Measurements from ENCODE around the gene ASB8. TPM values are rescaled to one million over a fixed set of nuclear protein-coding genes. Genes with fewer than 3 reads are reported as not detected.

Gene ASB8
- total RNA-seq, 3 donors from 2014 or later (not counting 1 experiment from before 2014, with no cell fraction given): 62.9 to 73.8 (median 71.3) TPM

- Histone ChIP-seq H3K27me3 (ENCODE audit: control insufficient read depth, insufficient read depth, low read length) (peaks cover 16% of the 10 kb centered on the region), H3K27ac (ENCODE audit: low read length) (no peak overlapping the region), H3K36me3 (ENCODE audit: control insufficient read depth, insufficient read depth, low read length) (no peaks in the 10 kb centered on the region), H3K9me3 (ENCODE audit: control insufficient read depth, insufficient read depth, low read length) (no peaks in the 10 kb centered on the region), H3K4me3 (ENCODE audit: low read length) (no peak overlapping the region), H3K4me1 (ENCODE audit: control insufficient read depth, insufficient read depth, low read length) (peaks cover 2% of the 10 kb centered on the region)
- intact Hi-C loops (cut with micrococcal nuclease): loop anchor here (10.0 kb wide), 1 partner anchor 265 kb away; no protein-coding TSS in a partner anchor
- H3K36me3 Mint-ChIP-seq: no peaks in the 10 kb centered on the region
- no peaks in the 10 kb centered on the region for H3K9me3 Mint-ChIP-seq
- no peak overlapping the region for H3K27ac Mint-ChIP-seq
- peaks cover 2 to 4% of the 10 kb centered on the region in 2 donors for H3K4me1 Mint-ChIP-seq
- H3K4me3 Mint-ChIP-seq: no peak overlapping the region
- peak; percentile 52 to 85 for DNase-seq
- ATAC-seq: peak; percentile 79 to 95 (median 90)
- H3K27me3 Mint-ChIP-seq (ENCODE audit: low read depth in 2 of 2): peaks cover 45 to 56% of the 10 kb centered on the region in 2 donors
- 51% methylated on average over 6 of the region's 6 CpGs for WGBS (ENCODE audit: insufficient coverage)
- TF ChIP-seq CTCF (IDR thresholded peaks at IDR 0.05): peak; percentile 84
Measured at GRCh38 chr12:48189331-48190125, 32.2 kb upstream of the ASB8 start.

- no peaks in the 10 kb centered on the region for H3K36me3 Mint-ChIP-seq
- no peaks in the 10 kb centered on the region for H3K9me3 Mint-ChIP-seq
- ATAC-seq (no peak), DNase-seq (no peak)
- H3K4me1 ChIP-seq (ENCODE audit: control insufficient read depth, insufficient read depth, low read length): peaks cover 12% of the 10 kb centered on the region
- intact Hi-C loops (cut with micrococcal nuclease): loop anchor here (10.0 kb wide), 1 partner anchor 267 kb away; no protein-coding TSS in a partner anchor
- peaks cover 37 to 47% of the 10 kb centered on the region in 2 donors for H3K27me3 Mint-ChIP-seq (ENCODE audit: low read depth in 2 of 2)
- H3K9me3 ChIP-seq (ENCODE audit: control insufficient read depth, insufficient read depth, low read length): no peaks in the 10 kb centered on the region
- H3K27me3 ChIP-seq (ENCODE audit: control insufficient read depth, insufficient read depth, low read length): peaks cover 20% of the 10 kb centered on the region
- peaks cover 8 to 13% of the 10 kb centered on the region in 2 donors for H3K4me1 Mint-ChIP-seq
- no peak overlapping the region for H3K27ac ChIP-seq (ENCODE audit: low read length)
- TF ChIP-seq CTCF (IDR thresholded peaks at IDR 0.05): no peak
- H3K4me3 ChIP-seq (ENCODE audit: low read length): no peak overlapping the region
- H3K36me3 ChIP-seq (ENCODE audit: control insufficient read depth, insufficient read depth, low read length): no peaks in the 10 kb centered on the region
- H3K4me3 Mint-ChIP-seq: no peak overlapping the region
- no peak overlapping the region for H3K27ac Mint-ChIP-seq
- 84% methylated on average over 10 of the region's 10 CpGs for WGBS (ENCODE audit: insufficient coverage)
Measured at GRCh38 chr12:48187916-48188695, 30.8 kb upstream of the ASB8 start.

- 72% methylated on average over 10 of the region's 10 CpGs for WGBS (ENCODE audit: insufficient coverage)
- H3K27me3 ChIP-seq (ENCODE audit: control insufficient read depth, insufficient read depth, low read length): peaks cover 29% of the 10 kb centered on the region
- DNase-seq (no peak), ATAC-seq (no peak)
- Mint-ChIP-seq H3K27me3 (ENCODE audit: low read depth in 2 of 2) (peaks cover 45 to 53% of the 10 kb centered on the region in 2 donors), H3K4me3 (peak overlapping the region; percentile 54), H3K9me3 (no peaks in the 10 kb centered on the region), H3K4me1 (peaks cover 18 to 23% of the 10 kb centered on the region in 2 donors), H3K27ac (peak overlapping the region in 1 of 2 donors; percentile 29), H3K36me3 (no peaks in the 10 kb centered on the region)
- no peak for TF ChIP-seq CTCF (IDR thresholded peaks at IDR 0.05)
- no peaks in the 10 kb centered on the region for H3K36me3 ChIP-seq (ENCODE audit: control insufficient read depth, insufficient read depth, low read length)
- H3K4me1 ChIP-seq (ENCODE audit: control insufficient read depth, insufficient read depth, low read length): peaks cover 18% of the 10 kb centered on the region
- intact Hi-C loops (cut with micrococcal nuclease): loop anchor here (10.0 kb wide), 1 partner anchor 269 kb away; no protein-coding TSS in a partner anchor
- no peaks in the 10 kb centered on the region for H3K9me3 ChIP-seq (ENCODE audit: control insufficient read depth, insufficient read depth, low read length)
- no peak overlapping the region for H3K27ac ChIP-seq (ENCODE audit: low read length)
- no peak overlapping the region for H3K4me3 ChIP-seq (ENCODE audit: low read length)
Measured at GRCh38 chr12:48185181-48185919, 28.0 kb upstream of the ASB8 start.

Measured in natural killer cell (primary cell).